ENCODE data around the gene MACC1. TPM values are rescaled to one million over a fixed set of nuclear protein-coding genes. Genes with fewer than 3 reads are reported as not detected.

The MACC1 gene
- total and polyA plus RNA-seq, 9 of the 15 experiments (the other 6 are each of a cell fraction or from before 2014, with no cell fraction given): 5.9 to 30.2 (median 10.4) TPM

- TF ChIP-seq KDM4B (IDR thresholded peaks at IDR 0.05; ENCODE audit: borderline replicate concordance in 2 of 2, low read depth in 1 of 2) (no peak), ZBTB12 (CRISPR knock-in tag; IDR thresholded peaks at IDR 0.05) (no peak), CREB3 (tag; conservative IDR thresholded peaks at IDR 0.05; ENCODE audit: low read depth) (no peak), CC2D1A (IDR thresholded peaks at IDR 0.05) (no peak), ZNF445 (CRISPR knock-in tag; IDR thresholded peaks at IDR 0.05; ENCODE audit: low read depth) (no peak), ELF4 (CRISPR knock-in tag; IDR thresholded peaks at IDR 0.05) (0 out of 2 replicates have a peak, but pooled peaks have one; percentile 52), ZNF76 (CRISPR knock-in tag; IDR thresholded peaks at IDR 0.05; ENCODE audit: borderline replicate concordance) (no peak), ZNF507 (tag; conservative IDR thresholded peaks at IDR 0.05) (no peak), ZNF140 (CRISPR knock-in tag; IDR thresholded peaks at IDR 0.05) (no peak), FOXM1 (IDR thresholded peaks at IDR 0.05; ENCODE audit: low read depth) (no peak), FOXM1 (CRISPR knock-in tag; IDR thresholded peaks at IDR 0.05; ENCODE audit: low read depth) (no peak), MITF (IDR thresholded peaks at IDR 0.05) (no peak), MCM5 (IDR thresholded peaks at IDR 0.05; ENCODE audit: low read depth) (no peak), HNRNPH1 (optimal IDR thresholded peaks at IDR 0.05; ENCODE audit: low read depth, low read length) (no peak), SRSF3 (IDR thresholded peaks at IDR 0.05; ENCODE audit: insufficient read depth, low read length) (no peak), MLX (CRISPR knock-in tag; conservative IDR thresholded peaks at IDR 0.05) (no peak), CBFA2T2 (conservative IDR thresholded peaks at IDR 0.05) (peak; percentile 19; the same call in 1 of the 2 replicates), SRSF9 (IDR thresholded peaks at IDR 0.05; ENCODE audit: borderline replicate concordance, low read depth, low read length) (no peak), TCFL5 (CRISPR knock-in tag; conservative IDR thresholded peaks at IDR 0.05) (no peak), IFI16 (CRISPR knock-in tag; IDR thresholded peaks at IDR 0.05) (no peak), CBX3 (IDR thresholded peaks at IDR 0.05; ENCODE audit: borderline replicate concordance in 1 of 2, low read length in 2 of 2) (no peak), SMARCE1 (IDR thresholded peaks at IDR 0.05) (no peak; the same call in 1 of the 2 replicates), SMAD2 (IDR thresholded peaks at IDR 0.05; ENCODE audit: low read depth, low read length) (no peak), GABPA (tag; conservative IDR thresholded peaks at IDR 0.05; ENCODE audit: low read depth) (no peak), HNRNPL (IDR thresholded peaks at IDR 0.05; ENCODE audit: low read depth, low read length) (no peak), ILK (tag; IDR thresholded peaks at IDR 0.05; ENCODE audit: borderline replicate concordance, low read depth) (no peak)
Measured at GRCh38 chr7:20217193-20217948, at the start of gene MACC1 (continued).
